ENCODE data around the gene FYCO1.

GRCh38 chr3:46031747-46032146 is 36.1 kb upstream of the FYCO1 start:
- TF ChIP-seq FOXP2 (optimal IDR thresholded peaks at IDR 0.05; ENCODE audit: control extremely low read depth, extremely low read length, insufficient read depth) (no peak), EZH2 (IDR thresholded peaks at IDR 0.05) (no peak), POLR2AphosphoS5 (IDR thresholded peaks at IDR 0.05; ENCODE audit: borderline replicate concordance, low read depth, low read length) (no peak)

Measured in SK-N-MC (cell line).